GM18873 (cell line): ENCODE results near the gene SERINC1.

Experiments
- ATAC-seq: cut with Tn5 transposase; IDR thresholded peaks from one replicate; pipeline ENCODE4 v1.9.1; 2021; ENCODE audit warnings: mild to moderate bottlenecking, moderate library complexity, moderate number of reproducible peaks; ENCODE audit not compliant: unreplicated experiment, low FRiP score

The SERINC1 gene

DNA sequence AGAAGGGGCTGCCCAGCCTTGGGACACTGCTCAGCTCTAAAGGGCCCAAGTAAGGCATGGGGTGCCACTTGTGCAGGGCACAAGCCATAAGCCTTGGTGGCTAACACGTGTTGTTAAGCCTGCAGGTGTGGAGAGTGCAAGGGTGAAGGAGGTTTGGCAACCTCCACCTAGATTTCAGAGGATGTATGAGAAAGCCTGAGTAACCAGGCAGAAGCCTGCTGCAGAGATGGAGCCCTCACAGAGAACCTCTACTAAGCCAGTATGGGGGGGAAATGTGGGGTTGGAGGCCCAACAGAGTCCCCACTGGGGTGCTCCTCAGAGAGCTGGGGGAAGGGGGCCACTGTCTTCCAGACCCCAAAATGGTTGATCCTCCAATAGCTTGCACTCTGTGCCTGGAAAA lies 32.6 kb downstream of the SERINC1 start:
- ATAC-seq: no peak

DNA sequence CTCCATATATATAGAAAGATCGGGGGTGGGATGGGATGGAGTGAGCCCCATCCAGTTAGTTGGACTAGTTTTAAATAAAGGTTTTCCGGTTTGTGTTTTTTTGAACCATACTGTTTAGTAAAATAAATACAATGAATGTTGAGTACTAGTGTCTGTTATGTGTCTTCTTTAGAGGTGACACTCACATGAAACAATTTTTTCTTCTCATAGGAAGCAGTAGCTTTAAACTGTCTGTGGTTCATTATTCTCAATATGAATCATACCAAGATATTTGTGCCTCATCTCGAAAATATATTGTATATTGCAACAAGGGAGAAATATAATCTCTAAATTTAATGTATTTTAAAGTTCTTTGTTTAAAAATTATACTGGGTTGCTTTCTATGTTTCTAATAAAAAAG lies 38.8 kb downstream of the SERINC1 start:
- no peak for ATAC-seq

DNA sequence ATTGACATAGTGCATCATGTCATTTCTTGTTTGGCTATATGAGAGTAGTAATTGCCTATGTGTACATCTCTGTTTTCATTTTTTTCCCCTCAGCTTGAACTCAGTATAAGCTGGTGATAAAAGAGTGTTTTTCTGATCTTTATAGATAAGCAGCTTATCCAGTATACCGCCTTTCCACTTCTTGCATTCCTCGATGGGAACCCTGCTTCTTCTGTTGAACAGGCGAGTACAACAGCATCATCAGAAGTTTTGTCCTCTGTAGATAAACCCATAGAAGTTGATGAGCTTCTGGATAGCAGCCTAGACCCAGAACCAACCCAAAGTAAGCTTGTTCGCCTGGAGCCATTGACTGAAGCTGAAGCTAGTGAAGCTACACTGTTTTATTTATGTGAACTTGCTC lies 39.8 kb downstream of the SERINC1 start:
- no peak for ATAC-seq

DNA sequence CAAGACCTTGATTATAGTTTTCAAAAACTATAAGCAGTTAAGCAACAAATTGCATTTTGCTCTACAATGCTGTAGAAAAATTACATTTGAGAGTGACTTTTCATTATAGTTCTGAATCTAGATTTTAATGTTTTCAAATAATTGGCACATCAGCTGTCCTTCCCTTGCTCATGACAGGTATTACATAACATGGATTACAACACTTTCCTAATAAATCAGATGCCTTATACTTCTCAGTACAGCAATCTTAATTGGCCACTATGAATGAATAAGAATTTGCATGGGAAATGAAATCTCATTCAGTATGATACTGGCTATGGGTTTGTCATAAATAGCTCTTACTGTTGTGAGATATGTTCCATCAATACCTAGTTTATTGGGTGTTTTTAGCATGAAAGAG lies 42.3 kb downstream of the SERINC1 start:
- ATAC-seq: no peak

DNA sequence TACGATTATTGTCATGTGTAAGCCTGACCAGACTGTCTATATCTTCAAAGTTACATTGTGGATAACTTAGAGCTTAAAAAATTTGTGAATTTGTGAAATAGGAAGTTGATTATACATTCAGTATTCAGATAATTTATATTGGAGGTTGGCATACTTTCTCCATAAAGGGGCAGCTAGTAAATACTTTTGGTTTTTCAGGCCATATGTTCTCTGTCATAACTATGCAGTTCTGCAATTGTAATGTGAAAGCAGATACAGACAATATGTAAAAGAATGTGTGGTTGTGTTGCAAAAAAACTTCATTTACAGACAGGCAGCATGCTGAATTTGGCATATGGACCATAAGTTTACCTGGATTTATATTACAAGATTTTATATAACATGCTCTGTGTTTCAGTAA lies 42.8 kb downstream of the SERINC1 start:
- no peak for ATAC-seq

DNA sequence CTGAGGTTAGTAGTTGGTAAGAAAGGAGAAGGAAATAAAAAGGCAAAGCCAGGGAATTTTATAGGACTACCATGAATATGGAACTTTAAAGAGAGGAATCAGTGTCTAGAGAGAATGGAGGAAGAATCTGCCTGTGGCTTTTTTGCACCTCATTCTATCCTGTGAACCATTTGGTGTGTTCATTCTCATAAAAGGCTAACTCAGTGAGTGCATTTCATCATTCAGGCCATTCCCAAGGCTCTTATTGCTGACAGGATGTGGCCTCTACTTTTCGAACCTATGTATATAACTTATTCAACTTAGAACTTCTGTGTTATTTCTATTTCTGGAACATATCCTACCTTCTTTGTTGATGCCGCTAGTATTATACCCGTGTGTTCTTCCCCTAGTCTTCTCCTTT lies 45.0 kb downstream of the SERINC1 start:
- no peak for ATAC-seq

DNA sequence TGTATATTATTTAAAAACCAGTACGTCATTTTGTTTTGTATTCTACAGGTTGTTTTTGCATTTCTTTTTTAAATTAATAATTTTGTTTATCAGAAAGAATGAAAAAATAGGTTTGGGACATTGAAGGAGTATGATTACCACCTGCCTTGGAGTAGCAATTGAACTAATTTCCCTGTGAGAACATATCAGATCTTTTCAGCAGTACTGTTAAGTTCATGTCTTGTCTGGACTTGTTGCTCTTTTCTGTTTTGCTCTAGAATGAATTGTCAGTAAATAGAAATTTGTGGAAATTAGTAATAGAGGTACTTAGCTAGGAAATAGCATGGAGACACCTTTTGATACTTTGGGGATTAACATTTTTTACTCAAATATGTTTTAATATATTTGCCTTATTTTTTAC lies 47.9 kb downstream of the SERINC1 start:
- no peak for ATAC-seq

DNA sequence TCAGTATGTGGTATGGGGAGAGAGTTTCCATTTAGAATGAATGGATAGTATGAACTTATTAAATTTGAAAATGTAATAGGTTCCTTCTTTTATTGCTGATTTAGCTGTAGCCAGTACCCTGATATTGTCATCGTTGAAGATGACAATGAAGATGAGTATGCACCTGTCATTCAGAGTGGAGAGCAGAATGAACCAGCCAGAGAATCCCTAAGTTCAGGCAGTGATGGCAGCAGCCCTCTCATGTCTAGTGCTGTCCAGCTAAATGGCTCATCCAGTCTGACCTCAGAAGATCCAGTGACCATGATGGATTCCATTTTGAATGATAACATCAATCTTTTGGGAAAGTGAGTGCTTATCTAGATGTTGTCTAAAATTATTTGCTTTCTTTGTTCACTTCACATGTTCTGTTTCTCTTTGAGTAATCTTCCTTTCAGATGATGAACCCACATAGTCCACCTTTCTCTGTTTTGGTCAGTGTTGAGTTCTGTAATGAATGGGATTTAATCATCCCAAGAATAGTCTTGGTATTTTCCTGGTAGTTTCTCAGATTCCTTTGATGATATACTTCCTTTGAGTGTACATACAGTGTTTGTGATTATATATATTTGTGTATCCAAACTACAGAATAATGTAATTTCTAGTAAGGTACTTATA lies 48.9 kb downstream of the SERINC1 start:
- peak; percentile 93 for ATAC-seq

DNA sequence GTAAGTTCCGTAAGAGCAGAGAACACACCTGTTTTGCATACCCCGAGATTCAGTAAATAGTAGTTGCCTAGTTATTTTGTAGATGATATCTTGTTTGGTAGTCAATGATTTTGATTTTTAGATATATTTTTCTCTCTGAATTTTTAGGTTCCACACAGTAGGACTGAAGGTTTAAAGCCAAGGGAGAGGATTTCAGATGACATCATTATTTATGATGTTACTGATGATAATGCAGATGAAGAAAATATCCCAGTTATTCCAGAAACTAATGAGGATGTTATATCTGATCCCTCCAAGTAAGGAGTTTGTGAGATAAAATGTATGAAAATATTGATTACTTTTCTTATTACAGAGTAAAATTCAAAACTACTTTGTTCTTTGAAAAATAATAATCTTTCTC lies 49.6 kb downstream of the SERINC1 start:
- no peak for ATAC-seq

DNA sequence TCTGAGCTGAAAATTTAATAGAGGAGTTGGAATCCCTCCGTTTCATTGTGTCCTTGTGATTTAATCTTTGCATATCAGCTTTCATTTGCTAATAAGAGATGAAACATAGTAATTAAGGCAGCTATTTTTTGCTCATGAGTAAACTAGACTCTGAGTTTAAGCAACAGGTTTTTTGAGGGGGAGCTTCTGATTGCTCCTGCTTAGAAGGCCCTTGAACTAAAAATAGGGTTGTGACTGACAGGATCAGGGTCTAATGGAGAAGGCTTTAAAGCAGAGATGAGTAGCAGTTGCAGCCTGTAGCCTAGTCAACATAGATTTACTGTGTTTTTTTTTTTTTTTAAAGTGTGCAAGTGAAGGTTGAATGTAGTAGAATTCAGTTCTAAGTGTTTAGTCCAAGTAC lies 54.8 kb downstream of the SERINC1 start:
- no peak for ATAC-seq

DNA sequence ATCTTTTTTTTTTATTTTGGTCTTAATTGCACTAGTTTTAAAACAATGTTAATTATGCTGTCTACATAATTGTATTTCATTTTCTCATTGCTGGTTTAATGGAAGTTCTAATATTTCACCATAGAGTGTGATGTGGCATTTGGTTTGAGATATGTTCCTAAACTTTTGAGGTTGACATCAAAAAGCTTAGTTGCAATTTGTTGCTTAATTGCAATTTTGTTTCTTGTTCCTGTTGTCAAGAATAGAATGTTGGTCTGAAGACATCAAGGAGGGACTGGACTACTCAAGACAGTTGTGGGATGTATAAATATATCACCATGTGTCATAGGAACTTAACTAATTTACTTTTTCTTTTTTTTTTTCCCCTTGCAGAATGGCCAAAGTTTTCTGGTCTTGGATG lies 59.6 kb downstream of the SERINC1 start:
- no peak for ATAC-seq

DNA sequence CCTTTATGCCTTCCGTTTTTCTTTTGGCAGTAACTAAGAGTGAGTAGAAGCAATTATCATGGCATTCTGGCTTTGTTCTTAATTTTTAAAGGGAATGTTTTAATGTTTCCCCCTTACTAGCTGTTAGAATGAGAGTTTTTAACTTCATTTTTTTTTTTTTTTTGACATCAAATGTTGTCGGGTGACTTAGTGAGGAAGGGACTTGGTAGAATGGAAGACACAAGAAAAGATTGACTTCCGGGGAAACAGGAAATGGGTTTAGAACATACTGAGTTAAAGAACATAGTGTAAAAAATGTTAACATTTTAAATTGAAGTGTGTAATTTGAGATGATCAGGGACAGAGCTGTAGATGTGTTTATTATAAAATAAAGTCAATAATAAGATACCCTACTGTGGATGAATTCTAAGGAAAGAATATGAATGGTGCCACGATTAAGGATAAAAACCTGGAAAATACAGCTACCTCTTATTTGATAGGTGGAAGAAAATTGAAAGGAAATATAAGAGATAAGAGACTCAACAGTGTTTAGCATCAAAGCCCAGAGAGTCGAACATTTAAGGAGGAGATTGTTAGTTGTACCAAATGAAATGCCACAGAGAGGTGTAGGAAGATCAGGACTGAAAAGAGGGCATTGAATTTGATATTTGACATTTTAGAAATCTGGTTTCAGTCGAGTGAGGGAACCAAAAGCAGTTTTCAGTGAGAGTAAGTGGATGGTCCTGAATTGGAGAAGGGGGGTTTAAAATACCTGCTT lies 62.7 kb downstream of the SERINC1 start:
- ATAC-seq: no peak

DNA sequence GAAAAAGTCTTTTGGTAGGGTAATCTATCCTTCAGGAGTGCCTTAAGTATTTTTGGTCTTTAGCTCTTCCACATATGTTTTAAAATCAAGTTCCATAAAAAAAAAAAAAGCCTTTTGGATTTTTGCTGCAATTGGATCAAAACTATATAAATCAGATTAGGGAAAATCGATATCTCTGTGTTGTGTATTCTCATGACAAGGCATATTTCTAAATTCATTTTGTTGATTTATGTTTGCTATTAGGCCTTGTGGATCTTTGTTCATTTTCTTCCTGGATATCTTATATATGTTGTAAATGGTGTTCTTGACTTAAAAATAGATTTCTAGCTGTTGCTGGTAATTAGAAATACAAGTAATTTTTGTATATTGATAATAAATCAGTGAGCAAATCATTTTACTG lies 63.4 kb downstream of the SERINC1 start:
- no peak for ATAC-seq

DNA sequence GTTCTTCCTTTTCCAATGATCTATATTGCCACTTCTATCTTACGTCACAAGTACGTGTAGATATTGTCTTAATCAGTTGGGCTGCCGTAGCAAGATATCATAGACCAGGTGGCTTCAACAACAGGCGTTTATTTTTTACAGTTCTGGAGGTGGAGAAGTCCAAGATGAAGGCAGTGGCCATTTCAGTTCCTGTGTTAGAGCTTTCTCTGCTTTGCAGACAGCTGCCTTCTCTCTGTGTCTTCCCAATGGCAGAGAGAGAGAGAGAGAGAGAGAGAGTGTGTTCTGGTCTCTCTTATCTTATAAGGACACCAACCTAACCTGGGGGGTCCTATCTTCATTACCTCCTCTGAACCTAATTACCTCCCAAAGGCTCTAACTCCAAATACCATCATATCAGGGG lies 63.9 kb downstream of the SERINC1 start:
- ATAC-seq: no peak

DNA sequence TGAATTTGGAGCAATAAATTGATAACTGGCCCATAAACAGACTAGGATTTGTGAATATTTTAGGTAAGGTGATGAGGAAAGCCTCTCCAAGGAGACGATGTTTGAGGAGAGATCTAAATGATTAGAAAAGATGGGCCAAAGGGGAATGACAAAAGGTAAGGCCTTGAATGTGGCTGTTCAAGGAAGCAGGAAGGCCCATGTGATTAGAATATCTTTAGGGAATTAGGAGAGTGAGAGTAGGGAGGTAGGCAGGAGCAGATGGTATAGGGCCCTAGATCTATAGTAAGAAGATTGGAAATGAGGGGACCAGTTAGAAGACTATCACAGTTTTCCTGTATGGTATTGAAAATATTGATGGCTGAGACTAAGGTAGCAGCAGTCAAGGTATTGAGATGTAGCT lies 65.4 kb downstream of the SERINC1 start:
- ATAC-seq: no peak

DNA sequence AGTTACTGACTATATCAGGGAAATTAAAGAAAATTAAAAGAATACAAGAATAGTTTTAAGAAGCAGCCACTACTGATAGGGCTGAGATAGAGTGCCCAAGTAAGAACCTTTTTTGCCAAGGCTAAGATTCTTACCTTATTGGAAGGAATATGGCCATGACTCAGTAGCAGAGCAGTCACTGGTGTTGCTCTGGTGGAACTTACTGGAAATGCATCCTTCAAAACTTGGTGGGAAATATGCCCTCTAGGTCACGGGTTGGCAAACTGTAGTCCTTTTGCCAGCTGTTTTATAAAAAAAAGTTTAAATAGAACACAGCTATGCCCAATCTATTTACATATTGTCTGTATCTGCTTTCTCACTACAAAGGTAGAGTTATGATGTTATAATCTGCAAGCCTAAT lies 66.2 kb downstream of the SERINC1 start:
- ATAC-seq: no peak

DNA sequence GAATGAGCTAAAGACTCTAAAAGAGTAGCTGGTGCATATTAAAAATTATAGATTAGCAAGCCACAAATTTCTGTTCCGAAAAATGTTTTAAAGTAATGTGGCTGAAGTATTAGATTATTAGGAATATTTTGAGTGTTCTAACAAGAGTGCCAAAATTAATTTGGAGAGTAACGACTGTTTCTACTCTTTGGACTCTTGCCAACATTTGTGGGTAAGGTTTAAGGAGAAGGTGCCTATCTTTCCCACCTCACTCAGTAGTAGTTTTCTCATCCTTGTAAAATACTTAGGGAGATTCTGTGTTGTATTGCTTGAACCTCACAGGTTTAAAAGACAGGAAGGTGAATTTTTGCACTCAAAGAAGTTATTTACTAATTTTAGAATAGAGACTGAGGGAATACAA lies 67.2 kb downstream of the SERINC1 start:
- ATAC-seq: no peak

DNA sequence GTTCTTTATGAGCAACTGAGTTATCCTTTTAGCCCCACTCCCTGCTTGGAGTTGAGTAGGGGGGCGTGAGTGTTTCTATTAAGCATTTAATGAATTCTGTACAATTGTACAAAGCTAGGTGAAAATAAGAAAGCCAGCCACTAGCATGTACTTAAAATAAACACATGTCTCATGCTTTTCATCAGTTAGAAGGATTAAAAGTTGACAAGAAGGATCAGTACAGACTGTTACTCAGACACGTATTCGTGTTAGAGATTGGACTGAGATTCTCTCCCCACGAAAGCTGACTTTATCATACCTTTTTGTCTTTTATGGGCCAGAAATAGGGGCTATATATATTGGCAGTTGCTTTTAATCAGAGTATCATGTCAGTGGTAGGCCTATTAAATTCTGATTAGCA lies 70.5 kb downstream of the SERINC1 start:
- no peak for ATAC-seq

DNA sequence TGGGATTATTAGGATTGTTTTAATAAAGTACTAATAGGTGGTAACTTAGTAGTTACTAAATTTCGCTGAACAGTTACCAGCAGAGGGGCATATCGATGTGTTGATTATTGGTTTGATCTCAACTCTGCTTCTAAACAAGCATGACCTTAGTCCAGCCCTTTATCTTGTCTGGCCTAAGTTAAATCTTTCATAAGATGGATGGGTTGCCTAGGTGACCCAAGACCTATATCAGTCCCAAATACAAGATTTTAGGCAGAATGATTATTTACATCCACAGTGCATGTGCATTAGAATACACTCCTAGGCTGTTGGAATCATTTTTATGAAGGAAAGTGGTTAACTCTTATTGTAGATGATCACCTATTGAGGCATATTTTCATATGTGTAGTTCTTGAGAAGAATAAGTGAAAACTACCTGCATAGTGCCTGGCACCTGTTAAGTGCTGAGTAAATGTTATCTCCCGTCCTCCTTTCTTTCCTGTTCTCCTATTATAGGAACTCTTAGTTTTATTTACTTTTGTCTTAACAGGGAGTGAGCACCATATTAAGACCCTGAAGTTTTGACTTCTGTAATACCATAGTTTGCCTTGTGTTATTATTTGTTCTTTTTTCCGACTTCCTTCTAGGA lies 71.0 kb downstream of the SERINC1 start:
- no peak for ATAC-seq

DNA sequence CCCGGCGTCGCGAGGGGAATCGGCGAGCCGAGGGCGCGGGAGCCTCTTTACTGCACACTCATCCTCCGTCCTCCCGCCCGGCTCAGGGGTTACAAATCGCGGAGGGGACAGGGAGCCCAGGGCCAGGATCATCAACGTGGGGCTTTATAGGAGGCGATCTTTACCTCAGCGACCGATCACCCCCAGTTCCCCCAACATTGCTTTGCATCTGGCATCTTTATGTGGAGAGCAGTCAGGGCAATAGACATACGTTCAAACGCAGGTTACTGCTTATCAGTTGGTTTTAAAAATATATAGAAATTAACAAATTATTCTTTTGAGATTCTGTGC lies 71.5 kb downstream of the SERINC1 start:
- ATAC-seq: peak; percentile 11

DNA sequence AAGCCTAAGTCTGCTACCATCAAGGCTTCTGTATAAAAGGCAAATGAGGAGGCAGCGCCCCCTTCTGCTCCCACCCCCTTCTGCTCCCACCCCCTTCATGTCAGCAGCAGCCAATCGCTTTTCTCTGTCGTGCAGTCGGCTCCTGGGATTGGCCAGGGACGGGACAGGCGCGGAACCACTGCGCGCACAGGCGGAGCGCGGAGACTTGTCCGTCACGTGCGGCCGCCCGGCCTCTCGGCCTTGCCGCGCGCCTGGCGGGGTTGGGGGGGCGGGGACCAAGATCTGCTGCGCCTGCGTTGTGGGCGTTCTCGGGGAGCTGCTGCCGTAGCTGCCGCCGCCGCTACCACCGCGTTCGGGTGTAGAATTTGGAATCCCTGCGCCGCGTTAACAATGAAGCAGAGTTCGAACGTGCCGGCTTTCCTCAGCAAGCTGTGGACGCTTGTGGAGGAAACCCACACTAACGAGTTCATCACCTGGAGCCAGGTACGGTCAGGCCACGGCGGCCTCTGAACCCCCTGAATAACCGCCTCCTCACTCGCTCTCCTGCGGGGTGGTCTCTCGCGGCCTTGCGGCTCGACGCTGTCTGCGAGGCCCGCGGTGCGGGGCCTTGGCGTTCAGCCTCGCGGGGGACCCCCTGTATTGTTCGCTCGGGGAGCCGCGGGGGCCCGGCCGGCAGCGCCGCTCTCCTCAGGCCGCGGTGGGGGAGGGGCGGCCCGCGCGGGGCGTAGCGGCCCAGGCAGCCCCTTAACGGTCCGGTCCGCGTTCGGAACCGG lies 72.1 kb downstream of the SERINC1 start, which contains the start of gene HSF2:
Gene HSF2 (plus strand): TSS at position 305 of the 773 bp plus-strand sequence. CDS start 86 bp downstream, at position 391.
- peak; percentile 98 for ATAC-seq
